Hematopoietic multipotent progenitor cell (in vitro differentiated cells): ENCODE data around the gene RAP1GAP. TPM values are rescaled to one million over a fixed set of nuclear protein-coding genes. Genes with fewer than 3 reads are reported as not detected.

Experiments used
- DNase-seq, 3 donors: peaks; one replicate each; pipeline ENCODE4 v3.0.0-alpha.2; 2011 to 2015; ENCODE audit warnings: low read depth in 2 of 3, low spot score in 2 of 3
- total RNA-seq: library from RNA; depleted of rRNA; stranded (reverse); fragments of >200 nt; gene quantifications from one replicate; pipeline ENCODE4 v1.2.3, GENCODE V29; 2012

The RAP1GAP gene
- total RNA-seq, result 0.27 TPM

- DNase-seq, result peak in 2 of 3 donors; percentile 35 to 57
Measured at GRCh38 chr1:21669258-21670058, at the start of gene RAP1GAP. RAP1GAP (minus strand) TSS chr1:21669357; CDS start chr1:21620032, 49,325 bp downstream.

- no peak for DNase-seq
Measured at GRCh38 chr1:21716169-21716568, 47.0 kb upstream of the RAP1GAP start.

GRCh38 chr1:21707891-21708290, 38.7 kb upstream of the RAP1GAP start:
- no peak for DNase-seq

- DNase-seq, result no peak
Measured at GRCh38 chr1:21707086-21707840, 38.1 kb upstream of the RAP1GAP start.

GRCh38 chr1:21706151-21706835, 37.1 kb upstream of the RAP1GAP start:
- no peak for DNase-seq

- DNase-seq, result no peak
Measured at GRCh38 chr1:21705303-21705980, 36.3 kb upstream of the RAP1GAP start.

GRCh38 chr1:21704145-21704544, 35.0 kb upstream of the RAP1GAP start:
- no peak for DNase-seq

GRCh38 chr1:21703318-21703963, 34.3 kb upstream of the RAP1GAP start:
- peak in 2 of 3 donors; percentile 48 to 75 for DNase-seq

GRCh38 chr1:21702780-21703179, 33.6 kb upstream of the RAP1GAP start:
- no peak for DNase-seq

- DNase-seq, result no peak
Measured at GRCh38 chr1:21701401-21701800, 32.2 kb upstream of the RAP1GAP start.

GRCh38 chr1:21700094-21700493, 30.9 kb upstream of the RAP1GAP start:
- DNase-seq, result no peak

GRCh38 chr1:21696931-21697330, 27.8 kb upstream of the RAP1GAP start:
- no peak for DNase-seq

- DNase-seq, result no peak
Measured at GRCh38 chr1:21693732-21694131, 24.6 kb upstream of the RAP1GAP start.

- DNase-seq, result no peak
Measured at GRCh38 chr1:21691739-21692138, 22.6 kb upstream of the RAP1GAP start.

GRCh38 chr1:21689661-21690372, 20.7 kb upstream of the RAP1GAP start:
- DNase-seq, result no peak

- DNase-seq, result no peak
Measured at GRCh38 chr1:21687081-21687529, 17.9 kb upstream of the RAP1GAP start.

- DNase-seq, result no peak
Measured at GRCh38 chr1:21685946-21686678, 17.0 kb upstream of the RAP1GAP start.

- no peak for DNase-seq
Measured at GRCh38 chr1:21681426-21681825, 12.3 kb upstream of the RAP1GAP start.

- DNase-seq, result no peak
Measured at GRCh38 chr1:21680918-21681317, 11.8 kb upstream of the RAP1GAP start.
